ENCODE data around the gene G0S2. TPM values are rescaled to one million over a fixed set of nuclear protein-coding genes. Genes with fewer than 3 reads are reported as not detected.

G0S2 gene
- total and polyA plus RNA-seq, 4 donors = 9.6 to 347 (median 166) TPM

- TF ChIP-seq MAX (IDR thresholded peaks at IDR 0.05) = no peak
- TF ChIP-seq HNF4A (conservative IDR thresholded peaks at IDR 0.05) = peak; percentile 75 to 77
- TF ChIP-seq ZBTB33 (IDR thresholded peaks at IDR 0.05) = no peak
- no peak for TF ChIP-seq TAF1 (conservative IDR thresholded peaks at IDR 0.05)
These were observed 47.4 kb upstream of the G0S2 start (continued) for GRCh38 chr1:209627732-209628196.

GRCh38 chr1:209628618-209629299, 46.5 kb upstream of the G0S2 start:
- Histone ChIP-seq H3K27me3 (ENCODE audit: control insufficient read depth in 4 of 4, insufficient read depth in 4 of 4, low read length in 3 of 4) (no peaks in the 10 kb centered on the region), H3K27ac (ENCODE audit: low read depth in 1 of 2, low read length in 2 of 2) (no peak overlapping the region), H3K9me3 (ENCODE audit: control insufficient read depth in 4 of 4, low read length in 3 of 4) (no peaks in the 10 kb centered on the region), H3K9ac (ENCODE audit: low read depth in 1 of 2, low read length in 2 of 2) (no peak overlapping the region), H3K4me1 (ENCODE audit: control insufficient read depth in 4 of 4, insufficient read depth in 4 of 4, low read length in 3 of 4) (peaks cover 0 to 26% (median 13%) of the 10 kb centered on the region in 4 donors), H3K4me3 (ENCODE audit: low read depth in 1 of 3, low read length in 3 of 3) (no peak overlapping the region), H3K36me3 (ENCODE audit: control insufficient read depth in 4 of 4, insufficient read depth in 3 of 4, low read depth in 1 of 4, low read length in 3 of 4) (no peaks in the 10 kb centered on the region)
- 87% methylated on average over 7 of the region's 7 CpGs for WGBS
- TF ChIP-seq NR2F2 (IDR thresholded peaks at IDR 0.05) = no peak
- no peak for TF ChIP-seq JUND (IDR thresholded peaks at IDR 0.05)
- no peak for TF ChIP-seq ZBTB33 (IDR thresholded peaks at IDR 0.05)
- no peak for DNase-seq (ENCODE audit: low spot score)

GRCh38 chr1:209629621-209630382, 45.4 kb upstream of the G0S2 start:
- DNase-seq (ENCODE audit: low spot score) = no peak
- Histone ChIP-seq H3K9me3 (ENCODE audit: control insufficient read depth in 4 of 4, low read length in 3 of 4) (no peaks in the 10 kb centered on the region), H3K9ac (ENCODE audit: low read depth in 1 of 2, low read length in 2 of 2) (no peak overlapping the region), H3K27me3 (ENCODE audit: control insufficient read depth in 4 of 4, insufficient read depth in 4 of 4, low read length in 3 of 4) (no peaks in the 10 kb centered on the region), H3K4me1 (ENCODE audit: control insufficient read depth in 4 of 4, insufficient read depth in 4 of 4, low read length in 3 of 4) (peaks cover 0 to 26% (median 13%) of the 10 kb centered on the region in 4 donors), H3K4me3 (ENCODE audit: low read depth in 1 of 3, low read length in 3 of 3) (no peak overlapping the region), H3K36me3 (ENCODE audit: control insufficient read depth in 4 of 4, insufficient read depth in 3 of 4, low read depth in 1 of 4, low read length in 3 of 4) (no peaks in the 10 kb centered on the region), H3K27ac (ENCODE audit: low read depth in 1 of 2, low read length in 2 of 2) (no peak overlapping the region)
- 95% methylated on average over 11 of the region's 11 CpGs for WGBS
- TF ChIP-seq RXRA (IDR thresholded peaks at IDR 0.05) (no peak), REST (IDR thresholded peaks at IDR 0.05) (no peak)
